SK-N-SH treated with all-trans-retinoic acid at 6 μM for 48 hours (cell line): Measurements from ENCODE around the gene TWIST2.

ENCODE experiments used
- ATAC-seq: fragments of 200-7000 bp; cut with Tn5 transposase; 3 replicates; pipeline ENCODE4 v1.9.1; 2020; ENCODE audit warnings: mild to moderate bottlenecking, moderate library complexity
- ARNTL ChIP-seq: fragments of 450-650 bp; formaldehyde crosslinking; IDR thresholded peaks from 2 replicates; pipeline ENCODE4 v1.5.0; 2020; ENCODE audit warnings: low read depth, mild to moderate bottlenecking, moderate library complexity, borderline replicate concordance
- BACH2 ChIP-seq: fragments of 250-450 bp; sonication (Bioruptor Pico); IDR thresholded peaks from 2 replicates; pipeline ENCODE4 v1.9.0; 2021; ENCODE audit warnings: mild to moderate bottlenecking, borderline replicate concordance
- CSDC2 ChIP-seq: fragments of 250-450 bp; sonication (Bioruptor Pico); IDR thresholded peaks from 2 replicates; pipeline ENCODE4 v1.5.0; 2020; ENCODE audit warnings: mild to moderate bottlenecking, moderate library complexity
- ESRRG ChIP-seq: fragments of 250-450 bp; sonication (Bioruptor Pico); IDR thresholded peaks from 2 replicates; pipeline ENCODE4 v1.6.1; 2021; ENCODE audit warnings: mild to moderate bottlenecking
- GLIS3 ChIP-seq: fragments of 250-450 bp; sonication (Bioruptor Pico); IDR thresholded peaks from 2 replicates; pipeline ENCODE4 v1.5.0; 2020; ENCODE audit warnings: mild to moderate bottlenecking, moderate library complexity
- ISL1 ChIP-seq: fragments of 250-450 bp; sonication (Bioruptor Pico); IDR thresholded peaks from 2 replicates; pipeline ENCODE4 v2.1.2; 2022; ENCODE audit warnings: mild to moderate bottlenecking, moderate library complexity
- OSR1 ChIP-seq: fragments of 250-450 bp; sonication (Bioruptor Pico); IDR thresholded peaks from 2 replicates; pipeline ENCODE4 v1.8.0; 2022; ENCODE audit warnings: moderate library complexity, mild to moderate bottlenecking, inconsistent platforms
- PPARA ChIP-seq: fragments of 250-450 bp; sonication (Bioruptor Pico); IDR thresholded peaks from 2 replicates; pipeline ENCODE4 v1.5.0; 2020; ENCODE audit warnings: mild to moderate bottlenecking, borderline replicate concordance
- RARB ChIP-seq: fragments of 250-450 bp; sonication (Bioruptor Pico); IDR thresholded peaks from 2 replicates; pipeline ENCODE4 v1.8.0; 2021; ENCODE audit warnings: mild to moderate bottlenecking, moderate library complexity
- SNAI2 ChIP-seq: fragments of 250-450 bp; sonication (Bioruptor Pico); IDR thresholded peaks from 2 replicates; pipeline ENCODE4 v1.5.0; 2020; ENCODE audit warnings: mild to moderate bottlenecking, moderate library complexity
- TCF4 ChIP-seq: fragments of 250-450 bp; sonication (Bioruptor Pico); IDR thresholded peaks from 2 replicates; pipeline ENCODE4 v1.8.0; 2021; ENCODE audit warnings: mild to moderate bottlenecking, moderate library complexity, borderline replicate concordance
- TOX ChIP-seq: fragments of 250-450 bp; sonication (Bioruptor Pico); IDR thresholded peaks from 2 replicates; pipeline ENCODE4 v1.8.0; 2021; ENCODE audit warnings: mild to moderate bottlenecking, moderate library complexity, borderline replicate concordance
- TSHZ2 ChIP-seq: fragments of 250-450 bp; sonication (Bioruptor Pico); IDR thresholded peaks from 2 replicates; pipeline ENCODE4 v1.5.0; 2020; ENCODE audit warnings: mild to moderate bottlenecking, moderate library complexity
- ZC3H10 ChIP-seq: fragments of 250-450 bp; sonication (Bioruptor Pico); IDR thresholded peaks from 2 replicates; pipeline ENCODE4 v1.5.1; 2021; ENCODE audit warnings: mild to moderate bottlenecking, moderate library complexity
- ZFP30 ChIP-seq: fragments of 450-650 bp; formaldehyde crosslinking; IDR thresholded peaks from 2 replicates; pipeline ENCODE4 v1.5.0; 2022; ENCODE audit warnings: mild to moderate bottlenecking, moderate library complexity
- ZNF565 ChIP-seq: fragments of 450-650 bp; formaldehyde crosslinking; conservative IDR thresholded peaks from 2 replicates; pipeline ENCODE4 v1.5.0; 2020; ENCODE audit warnings: low read depth, mild to moderate bottlenecking, moderate library complexity
- ZNF70 ChIP-seq: fragments of 450-650 bp; formaldehyde crosslinking; IDR thresholded peaks from 2 replicates; pipeline ENCODE4 v1.5.0; 2020; ENCODE audit warnings: mild to moderate bottlenecking, moderate library complexity
- ZNF8 ChIP-seq: fragments of 450-650 bp; formaldehyde crosslinking; IDR thresholded peaks from 2 replicates; pipeline ENCODE4 v1.5.0; 2020; ENCODE audit warnings: mild to moderate bottlenecking, moderate library complexity
- TF ChIP-seq, protein P1 (sequence below): fragments of 250-450 bp; sonication (Bioruptor Pico); IDR thresholded peaks from 2 replicates; pipeline ENCODE4 v1.5.1; 2021; ENCODE audit warnings: mild to moderate bottlenecking, moderate library complexity
- TF ChIP-seq, protein P2 (sequence below): fragments of 250-450 bp; sonication (Bioruptor Pico); IDR thresholded peaks from 2 replicates; pipeline ENCODE4 v1.5.1; 2020; ENCODE audit warnings: low read depth, mild to moderate bottlenecking, moderate library complexity

TWIST2 gene

DNA sequence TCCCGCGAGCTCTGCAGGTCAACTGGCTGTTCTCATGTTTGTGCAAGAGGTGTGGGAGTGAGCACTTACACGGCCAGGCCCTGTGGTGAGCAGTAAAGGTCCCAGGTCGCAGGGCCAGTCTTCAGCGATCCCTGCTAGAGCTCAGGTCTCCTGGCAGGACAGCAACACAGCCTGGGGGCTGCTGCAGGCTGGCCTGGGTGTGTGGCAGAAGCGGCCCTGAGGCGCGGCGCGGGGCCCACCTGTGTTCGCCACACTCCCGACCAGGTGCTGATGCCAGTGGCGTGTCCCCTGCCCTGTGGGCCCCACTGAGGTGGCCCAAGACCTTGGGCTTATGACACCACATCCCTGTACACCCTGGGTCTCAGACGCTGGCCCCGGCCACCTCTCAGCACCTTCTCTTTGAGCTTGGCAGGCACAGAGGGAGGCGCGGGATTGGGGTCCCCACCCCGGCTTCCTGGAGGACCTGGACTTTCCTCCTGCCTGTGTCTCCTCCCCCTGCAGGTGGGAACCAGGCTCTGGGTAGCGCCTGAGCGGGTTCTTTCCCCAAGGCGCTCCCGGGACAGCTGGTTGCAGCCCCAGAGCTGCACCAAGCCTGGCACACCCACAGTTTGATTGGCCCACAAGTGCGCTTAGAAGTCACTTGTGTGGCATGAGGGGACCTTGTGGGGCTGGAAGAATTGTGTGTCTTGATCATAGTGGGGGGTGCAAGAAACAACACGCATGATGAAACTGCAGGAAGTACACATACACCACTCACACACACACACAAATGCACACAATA is 59.2 kb downstream of the TWIST2 start (continued):
- TF ChIP-seq, protein P1, sequence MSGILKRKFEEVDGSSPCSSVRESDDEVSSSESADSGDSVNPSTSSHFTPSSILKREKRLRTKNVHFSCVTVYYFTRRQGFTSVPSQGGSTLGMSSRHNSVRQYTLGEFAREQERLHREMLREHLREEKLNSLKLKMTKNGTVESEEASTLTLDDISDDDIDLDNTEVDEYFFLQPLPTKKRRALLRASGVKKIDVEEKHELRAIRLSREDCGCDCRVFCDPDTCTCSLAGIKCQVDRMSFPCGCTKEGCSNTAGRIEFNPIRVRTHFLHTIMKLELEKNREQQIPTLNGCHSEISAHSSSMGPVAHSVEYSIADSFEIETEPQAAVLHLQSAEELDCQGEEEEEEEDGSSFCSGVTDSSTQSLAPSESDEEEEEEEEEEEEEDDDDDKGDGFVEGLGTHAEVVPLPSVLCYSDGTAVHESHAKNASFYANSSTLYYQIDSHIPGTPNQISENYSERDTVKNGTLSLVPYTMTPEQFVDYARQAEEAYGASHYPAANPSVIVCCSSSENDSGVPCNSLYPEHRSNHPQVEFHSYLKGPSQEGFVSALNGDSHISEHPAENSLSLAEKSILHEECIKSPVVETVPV = no peak
- no peak for TF ChIP-seq ZNF8 (CRISPR knock-in tag)

DNA sequence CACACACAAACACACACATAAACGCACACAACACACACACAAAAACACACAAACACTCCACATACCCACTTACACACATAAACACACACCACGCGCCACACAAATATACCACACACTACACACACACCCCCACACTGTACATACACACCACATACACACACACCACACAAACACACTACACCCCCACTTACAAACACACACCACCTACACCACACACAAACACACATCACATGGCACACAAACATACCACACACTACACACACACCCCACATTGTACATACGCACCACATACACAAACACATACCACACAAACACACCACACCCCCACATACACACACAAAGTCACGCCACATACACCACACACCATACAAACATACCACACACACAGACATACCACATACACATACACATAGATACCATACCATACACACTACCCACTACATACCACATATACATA is 59.9 kb downstream of the TWIST2 start:
- ATAC-seq = no peak

DNA sequence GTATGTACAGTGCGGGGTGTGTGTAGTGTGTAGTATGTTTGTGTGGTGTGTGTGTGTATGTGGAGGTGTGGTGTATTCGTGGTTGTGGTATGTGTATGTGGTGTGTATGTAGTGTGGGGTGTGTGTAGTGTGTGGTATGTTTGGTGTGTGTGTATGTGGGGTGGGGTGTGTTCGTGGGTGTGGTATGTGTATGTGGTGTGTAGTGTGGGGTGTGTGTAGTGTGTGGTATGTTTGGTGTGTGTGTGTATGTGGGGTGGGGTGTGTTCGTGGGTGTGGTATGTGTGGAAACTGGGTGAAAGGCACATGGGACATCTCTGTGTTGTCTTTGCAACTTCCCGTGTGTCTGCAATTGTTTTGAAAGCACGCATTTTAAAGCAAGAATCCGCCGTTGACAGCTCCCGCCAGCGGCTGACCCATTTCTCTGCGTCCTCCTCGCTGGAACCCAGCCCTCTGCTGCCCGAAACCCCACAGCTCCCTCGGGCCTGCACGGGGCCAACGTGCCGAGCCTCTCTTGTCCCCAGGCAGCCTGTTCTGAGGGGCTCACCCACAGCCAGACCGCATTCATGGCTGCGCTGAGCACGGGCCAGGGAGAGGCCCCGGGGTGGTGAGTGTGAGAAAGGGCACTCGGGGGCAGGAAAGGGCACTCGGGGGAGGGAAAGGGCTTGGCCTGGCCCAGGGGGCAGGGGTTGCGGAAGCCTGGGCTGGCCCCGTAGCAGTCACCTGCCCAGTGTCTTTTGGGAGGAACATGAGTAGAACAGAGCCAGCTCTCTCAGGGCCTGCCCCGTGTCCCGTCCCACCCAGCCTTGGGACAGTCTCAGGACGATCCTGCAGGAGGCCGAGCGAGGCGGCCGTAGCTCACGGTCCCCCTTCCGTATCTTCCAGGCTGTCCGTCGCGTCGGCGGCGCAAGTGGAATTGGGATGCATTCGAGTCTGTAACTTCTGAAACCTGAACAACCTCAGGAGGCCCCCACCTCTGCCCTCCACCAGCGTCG is 61.4 kb downstream of the TWIST2 start:
- no peak for ATAC-seq
- TF ChIP-seq TSHZ2 (no peak), OSR1 (CRISPR knock-in tag) (no peak), ISL1 (no peak), PPARA (CRISPR knock-in tag) (no peak), RARB (CRISPR knock-in tag) (no peak), ESRRG (CRISPR knock-in tag) (no peak), TCF4 (CRISPR knock-in tag) (no peak), TOX (CRISPR knock-in tag) (no peak), ARNTL (CRISPR knock-in tag) (no peak), ZNF8 (CRISPR knock-in tag) (no peak), BACH2 (CRISPR knock-in tag) (no peak), SNAI2 (CRISPR knock-in tag) (no peak), CSDC2 (CRISPR knock-in tag) (no peak), ZNF70 (no peak), GLIS3 (CRISPR knock-in tag) (no peak)
- TF ChIP-seq, protein P1 = no peak
- TF ChIP-seq, protein P2, sequence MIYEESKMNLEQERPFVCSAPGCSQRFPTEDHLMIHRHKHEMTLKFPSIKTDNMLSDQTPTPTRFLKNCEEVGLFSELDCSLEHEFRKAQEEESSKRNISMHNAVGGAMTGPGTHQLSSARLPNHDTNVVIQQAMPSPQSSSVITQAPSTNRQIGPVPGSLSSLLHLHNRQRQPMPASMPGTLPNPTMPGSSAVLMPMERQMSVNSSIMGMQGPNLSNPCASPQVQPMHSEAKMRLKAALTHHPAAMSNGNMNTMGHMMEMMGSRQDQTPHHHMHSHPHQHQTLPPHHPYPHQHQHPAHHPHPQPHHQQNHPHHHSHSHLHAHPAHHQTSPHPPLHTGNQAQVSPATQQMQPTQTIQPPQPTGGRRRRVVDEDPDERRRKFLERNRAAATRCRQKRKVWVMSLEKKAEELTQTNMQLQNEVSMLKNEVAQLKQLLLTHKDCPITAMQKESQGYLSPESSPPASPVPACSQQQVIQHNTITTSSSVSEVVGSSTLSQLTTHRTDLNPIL = no peak

More for the DNA sequence above, 59.9 kb downstream of the TWIST2 start:
- no peak for TF ChIP-seq ZFP30 (CRISPR knock-in tag)
- TF ChIP-seq, protein P2 = no peak
- no peak for TF ChIP-seq PPARA (CRISPR knock-in tag)
- TF ChIP-seq ZNF8 (CRISPR knock-in tag) = no peak
- no peak for TF ChIP-seq TSHZ2
- no peak for TF ChIP-seq CSDC2 (CRISPR knock-in tag)
- TF ChIP-seq ZC3H10 (CRISPR knock-in tag) = no peak
- no peak for TF ChIP-seq ZNF565 (CRISPR knock-in tag)
- no peak for TF ChIP-seq OSR1 (CRISPR knock-in tag)
